Psoas muscle (tissue), 8 donors: ENCODE data around the gene RAPGEF6. TPM values are rescaled to one million over a fixed set of nuclear protein-coding genes. Genes with fewer than 3 reads are reported as not detected.

ENCODE experiments used
- ATAC-seq, 4 donors: fragments of 200-7000 bp; cut with Tn5 transposase; one replicate each; pipeline ENCODE4 v1.9.1; 2020; ENCODE audit warnings: moderate library complexity in 3 of 4, mild to moderate bottlenecking in 2 of 4
- DNase-seq, 2 donors: peaks; one replicate each; pipeline ENCODE4 v3.0.0-alpha.2; 2020
- H3K27ac ChIP-seq: fragments of 200-600 bp; one replicate; pipeline ENCODE4 v1.8.0; 2022
- H3K27me3 ChIP-seq, 3 donors: fragments of 200-600 bp in 1 of 3; one replicate each; pipeline versions ENCODE4 v1.6.1 to v1.8.0; 2013 to 2022; ENCODE audit warnings: low read length in 2 of 3, mild to moderate bottlenecking in 2 of 3, moderate library complexity in 1 of 3; ENCODE audit not compliant: insufficient read depth in 3 of 3
- H3K36me3 ChIP-seq, 2 donors: fragments of 200-600 bp in 1 of 2; one replicate each; pipeline versions ENCODE4 v1.6.1 to v1.8.0; 2013 to 2022; ENCODE audit warnings: low read depth in 1 of 2, mild to moderate bottlenecking in 1 of 2, moderate library complexity in 1 of 2; ENCODE audit not compliant: insufficient read depth in 1 of 2
- H3K4me1 ChIP-seq: fragments of 200-600 bp; one replicate; pipeline ENCODE4 v1.8.0; 2022
- H3K4me3 ChIP-seq: fragments of 200-600 bp; one replicate; pipeline ENCODE4 v1.8.0; 2022; ENCODE audit warnings: mild to moderate bottlenecking
- H3K9me3 ChIP-seq: fragments of 200-600 bp; one replicate; pipeline ENCODE4 v1.8.0; 2022
- WGBS, 3 donors: extraction: QIAGEN DNeasy Blood & Tissue Kit; methylation state at CpG; one replicate each; pipeline versions ENCODE4 v1.1.6 to v1.1.7; 2013; 5-methylcytosine and 5-hydroxymethylcytosine counted together
- intact Hi-C, 2 donors: fragments of 100-400 bp; cut with DNase I; formaldehyde crosslinking; loops; one replicate each; pipeline versions ENCODE4 v1.11.0 to v1.14.2; 2022
- polyA plus RNA-seq, 3 donors: library from polyadenylated mRNA; stranded (reverse); fragments of 200-250 nt; gene quantifications; one replicate each; pipeline ENCODE4 v1.2.3, GENCODE V29; 2013
- total RNA-seq, 4 donors: library from RNA; stranded (reverse); fragmentation: NEBNext Ultra II Directional in 2 of 4; extraction: Animal tissue kit (Norgen Biotek cat#: 25700) in 2 of 4; gene quantifications; one replicate each; pipeline versions ENCODE4 v1.2.1 to v1.2.4, GENCODE V29; 2021 to 2023
- TF ChIP-seq, protein P1 (sequence below): fragments of 200-600 bp; IDR thresholded peaks from one replicate; pipeline ENCODE4 v1.8.0; 2022; ENCODE audit warnings: antibody characterized with exemption
- donor health status: healthy with polysubstance abuse.
- donor health status: DM: no; HTN: no; CAD: no; lungs with moderate emphysema.
- donor health status: Bipolar disorder and iron deficiency.
- donor health status: healthy.
- donor health status: DM: yes; HTN: yes; CAD: no.
- donor health status: DM: no; HTN: no; CAD: no.
- donor health status: DM: no; HTN: no; CAD: no.
- donor health status: DM: yes; HTN: yes; CAD: no.

RAPGEF6 gene
- total and polyA plus RNA-seq, 7 donors = 1.7 to 14.1 (median 6.9) TPM

GRCh38 chr5:131473731-131474130 lies 161.3 kb downstream of the RAPGEF6 start:
- H3K27ac ChIP-seq = no peak overlapping the region
- intact Hi-C loops = no loop called here
- DNase-seq (no peak), ATAC-seq (no peak)
- no peaks in the 10 kb centered on the region for H3K4me1 ChIP-seq
- TF ChIP-seq, protein P1, sequence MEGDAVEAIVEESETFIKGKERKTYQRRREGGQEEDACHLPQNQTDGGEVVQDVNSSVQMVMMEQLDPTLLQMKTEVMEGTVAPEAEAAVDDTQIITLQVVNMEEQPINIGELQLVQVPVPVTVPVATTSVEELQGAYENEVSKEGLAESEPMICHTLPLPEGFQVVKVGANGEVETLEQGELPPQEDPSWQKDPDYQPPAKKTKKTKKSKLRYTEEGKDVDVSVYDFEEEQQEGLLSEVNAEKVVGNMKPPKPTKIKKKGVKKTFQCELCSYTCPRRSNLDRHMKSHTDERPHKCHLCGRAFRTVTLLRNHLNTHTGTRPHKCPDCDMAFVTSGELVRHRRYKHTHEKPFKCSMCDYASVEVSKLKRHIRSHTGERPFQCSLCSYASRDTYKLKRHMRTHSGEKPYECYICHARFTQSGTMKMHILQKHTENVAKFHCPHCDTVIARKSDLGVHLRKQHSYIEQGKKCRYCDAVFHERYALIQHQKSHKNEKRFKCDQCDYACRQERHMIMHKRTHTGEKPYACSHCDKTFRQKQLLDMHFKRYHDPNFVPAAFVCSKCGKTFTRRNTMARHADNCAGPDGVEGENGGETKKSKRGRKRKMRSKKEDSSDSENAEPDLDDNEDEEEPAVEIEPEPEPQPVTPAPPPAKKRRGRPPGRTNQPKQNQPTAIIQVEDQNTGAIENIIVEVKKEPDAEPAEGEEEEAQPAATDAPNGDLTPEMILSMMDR = no peak
- H3K4me3 ChIP-seq = no peak overlapping the region
- H3K36me3 ChIP-seq = peaks cover 0 to 26% of the 10 kb centered on the region in 2 donors
- 96 to 97% (median 96%) methylated on average over 3 of the region's 3 CpGs for WGBS, 3 donors
- no peaks in the 10 kb centered on the region for H3K27me3 ChIP-seq
- H3K9me3 ChIP-seq = no peaks in the 10 kb centered on the region

- DNase-seq = no peak
- no peaks in the 10 kb centered on the region for H3K9me3 ChIP-seq
- 89 to 94% (median 92%) methylated on average over 3 of the region's 3 CpGs for WGBS, 3 donors
- no peak overlapping the region for H3K27ac ChIP-seq
- TF ChIP-seq, protein P1 = no peak
- intact Hi-C loops = no loop called here
- H3K4me1 ChIP-seq = no peaks in the 10 kb centered on the region
- ATAC-seq = no peak
- no peak overlapping the region for H3K4me3 ChIP-seq
- no peaks in the 10 kb centered on the region for H3K27me3 ChIP-seq
- H3K36me3 ChIP-seq = peaks cover 0 to 39% of the 10 kb centered on the region in 2 donors
Measured at GRCh38 chr5:131466171-131466766, 168.8 kb downstream of the RAPGEF6 start.

DNA sequence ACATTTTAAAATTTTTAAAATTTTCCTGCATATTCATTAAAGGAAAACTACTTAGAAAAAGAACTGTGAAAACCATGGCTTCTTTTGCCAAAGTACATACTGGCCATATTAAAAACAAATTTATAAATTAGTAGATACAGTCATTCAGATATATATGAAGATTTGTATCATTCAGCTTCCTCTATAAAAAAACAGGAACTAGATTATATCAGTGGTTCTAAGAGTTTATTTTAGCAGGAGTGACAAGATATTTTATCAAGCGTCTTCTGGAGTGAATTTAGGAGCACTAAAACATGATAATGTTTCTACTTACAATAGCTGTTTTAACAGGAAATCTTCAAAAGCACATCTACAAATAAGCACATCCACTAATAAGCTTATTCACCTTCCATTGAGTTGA lies 171.4 kb downstream of the RAPGEF6 start:
- WGBS, 3 donors = 94% methylated on average over 1 of the region's 1 CpG
- intact Hi-C loops = no loop called here
- peaks cover 0 to 40% of the 10 kb centered on the region in 2 donors for H3K36me3 ChIP-seq
- H3K4me3 ChIP-seq = no peak overlapping the region
- no peaks in the 10 kb centered on the region for H3K27me3 ChIP-seq
- ATAC-seq = no peak
- no peaks in the 10 kb centered on the region for H3K4me1 ChIP-seq
- TF ChIP-seq, protein P1 = no peak
- DNase-seq = no peak
- no peak overlapping the region for H3K27ac ChIP-seq
- no peaks in the 10 kb centered on the region for H3K9me3 ChIP-seq

GRCh38 chr5:131462454-131462853 lies 172.6 kb downstream of the RAPGEF6 start:
- Histone ChIP-seq H3K27ac (no peak overlapping the region), H3K27me3 (no peaks in the 10 kb centered on the region), H3K4me3 (no peak overlapping the region), H3K4me1 (no peaks in the 10 kb centered on the region), H3K9me3 (no peaks in the 10 kb centered on the region), H3K36me3 (peaks cover 0 to 37% of the 10 kb centered on the region in 2 donors)
- TF ChIP-seq, protein P1 = no peak
- DNase-seq (no peak), ATAC-seq (no peak)
- intact Hi-C loops = no loop called here
- 64 to 79% (median 68%) methylated on average over 3 of the region's 3 CpGs for WGBS, 3 donors

DNA sequence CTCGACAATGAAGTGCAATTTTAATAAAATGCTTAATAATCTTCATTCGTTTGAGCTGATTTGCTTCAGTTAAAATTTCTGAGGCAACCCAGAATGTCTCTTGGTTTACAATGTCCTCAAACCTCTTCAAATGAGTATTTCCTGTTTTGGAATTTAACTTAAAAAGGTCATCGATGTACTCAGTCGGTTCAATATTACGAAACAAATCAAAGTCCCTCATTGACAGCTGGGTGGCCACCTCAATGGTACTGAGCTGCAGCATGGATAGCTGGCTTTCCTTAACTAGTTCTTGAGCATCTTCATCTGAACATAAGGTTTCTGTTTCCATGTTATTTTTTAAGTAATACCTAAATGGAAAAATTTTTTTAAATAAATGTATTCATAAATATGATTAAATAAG lies 173.3 kb downstream of the RAPGEF6 start:
- no peaks in the 10 kb centered on the region for H3K9me3 ChIP-seq
- no peak for DNase-seq
- ATAC-seq = no peak
- H3K27me3 ChIP-seq = no peaks in the 10 kb centered on the region
- no peaks in the 10 kb centered on the region for H3K4me1 ChIP-seq
- TF ChIP-seq, protein P1 = no peak
- intact Hi-C loops = no loop called here
- H3K27ac ChIP-seq = no peak overlapping the region
- H3K36me3 ChIP-seq = peaks cover 0 to 30% of the 10 kb centered on the region in 2 donors
- no peak overlapping the region for H3K4me3 ChIP-seq
- WGBS, 3 donors = 87 to 93% (median 90%) methylated on average over 5 of the region's 5 CpGs
